B cell (primary cell): ENCODE measurements around the gene EMID1. TPM values are rescaled to one million over a fixed set of nuclear protein-coding genes. Genes with fewer than 3 reads are reported as not detected.

ENCODE experiments used
- ATAC-seq: fragments of 200-7000 bp; cut with Tn5 transposase; one replicate; pipeline ENCODE4 v1.10.0; 2021; ENCODE audit warnings: low read depth, mild to moderate bottlenecking, moderate number of reproducible peaks, moderate library complexity
- CTCF ChIA-PET: fragments of 350-600 bp; sonication (Branson Sonifier 250); formaldehyde crosslinking; loops from one replicate; lab custom pipeline; 2021; ENCODE audit warnings: antibody characterized with exemption, inconsistent platforms; lab: Charles Lee
- POLR2A ChIA-PET: fragments of 350-600 bp; sonication (Branson Sonifier 250); formaldehyde crosslinking; loops from one replicate; lab custom pipeline; 2021; ENCODE audit warnings: antibody characterized with exemption; lab: Charles Lee
- DNase-seq: peaks from one replicate; pipeline ENCODE4 v3.0.0; 2013
- H2AFZ ChIP-seq: 2 replicates; pipeline ENCODE4 v1.6.1; 2012; ENCODE audit warnings: mild to moderate bottlenecking, low read depth, low read length; ENCODE audit not compliant: insufficient read depth, poor library complexity, severe bottlenecking
- H3K27ac ChIP-seq, 2 donors: 1 replicate in 1 of 2; 2 replicates in 1 of 2; pipeline ENCODE4 v1.5.1; 2012 to 2013; ENCODE audit warnings: low read length in 2 of 2, mild to moderate bottlenecking in 2 of 2, moderate library complexity in 1 of 2
- H3K27me3 ChIP-seq, 4 experiments: fragments of 200-600 bp in 1 of 4; sonication (generic) in 1 of 4; replicated peaks in 1 of 4; 1 replicate in 2 of 4; 2 replicates in 2 of 4; pipeline versions ENCODE4 v1.6.1 to v1.7.0; 2013 to 2016; ENCODE audit warnings: low read length in 3 of 4, mild to moderate bottlenecking in 2 of 4, mixed read lengths in 1 of 4, moderate library complexity in 1 of 4; ENCODE audit not compliant: insufficient read depth in 4 of 4, control insufficient read depth in 3 of 4; ENCODE audit errors: control extremely low read depth in 1 of 4
- H3K36me3 ChIP-seq, 2 experiments: replicated peaks in 1 of 2; 1 replicate in 1 of 2; 2 replicates in 1 of 2; pipeline versions ENCODE4 v1.6.1 to v1.7.1; 2013; ENCODE audit warnings: low read length in 1 of 2; ENCODE audit not compliant: insufficient read depth in 2 of 2, control insufficient read depth in 1 of 2; ENCODE audit errors: control extremely low read depth in 1 of 2, extremely low read depth in 1 of 2
- H3K4me1 ChIP-seq, 2 donors: fragments of 200-600 bp in 1 of 2; sonication (generic) in 1 of 2; 1 replicate in 1 of 2; 2 replicates in 1 of 2; pipeline versions ENCODE4 v1.5.1 to v1.6.1; 2013 to 2017; ENCODE audit warnings: low read length in 2 of 2; ENCODE audit not compliant: control insufficient read depth in 2 of 2, insufficient read depth in 2 of 2
- H3K4me2 ChIP-seq: replicated peaks from 2 replicates; pipeline ENCODE3; 2012; ENCODE audit warnings: mild to moderate bottlenecking, low read depth, low read length; ENCODE audit not compliant: poor library complexity, severe bottlenecking
- H3K4me3 ChIP-seq, 5 experiments: fragments of 200-600 bp in 1 of 5; sonication (generic) in 1 of 5; 1 replicate in 3 of 5; 2 replicates in 2 of 5; pipeline versions ENCODE4 v1.5.1 to v1.7.0; 2011 to 2016; ENCODE audit warnings: low read length in 4 of 5, mild to moderate bottlenecking in 4 of 5, low read depth in 2 of 5, control low read depth in 1 of 5, moderate library complexity in 1 of 5; ENCODE audit not compliant: insufficient read depth in 1 of 5; ENCODE audit errors: control extremely low read depth in 1 of 5, extremely low read depth in 1 of 5
- H3K79me2 ChIP-seq: fragments of 200-600 bp; sonication (generic); one replicate; pipeline ENCODE4 v1.6.0; 2016; ENCODE audit warnings: low read length; ENCODE audit not compliant: control insufficient read depth, insufficient read depth
- H3K9ac ChIP-seq: fragments of 200-600 bp; sonication (generic); 2 replicates; pipeline ENCODE4 v1.6.1; 2017; ENCODE audit warnings: mild to moderate bottlenecking, low read length, moderate library complexity
- H3K9me3 ChIP-seq, 3 donors: one replicate each; pipeline versions ENCODE4 v1.6.1 to v1.7.1; 2013; ENCODE audit warnings: low read length in 2 of 3; ENCODE audit not compliant: control insufficient read depth in 2 of 3, insufficient read depth in 1 of 3; ENCODE audit errors: control extremely low read depth in 1 of 3
- H4K20me1 ChIP-seq: 2 replicates; pipeline ENCODE4 v1.6.0; 2012; ENCODE audit warnings: mild to moderate bottlenecking, low read length; ENCODE audit not compliant: insufficient read depth, control insufficient read depth, poor library complexity, severe bottlenecking
- H3K27ac Mint-ChIP-seq: one replicate; pipeline ENCODE4 v1.8.0; 2021; ENCODE audit warnings: mixed read lengths
- H3K27me3 Mint-ChIP-seq: one replicate; pipeline ENCODE4 v1.8.0; 2021; ENCODE audit warnings: mixed read lengths
- H3K4me1 Mint-ChIP-seq: one replicate; pipeline ENCODE4 v1.8.0; 2021; ENCODE audit warnings: mixed read lengths
- H3K4me3 Mint-ChIP-seq: one replicate; pipeline ENCODE4 v1.8.0; 2021; ENCODE audit warnings: mixed read lengths
- H3K9me3 Mint-ChIP-seq: one replicate; pipeline ENCODE4 v1.8.0; 2022; ENCODE audit warnings: mixed read lengths; ENCODE audit not compliant: insufficient read depth
- CTCF ChIP-seq: fragments of 200-600 bp; IDR thresholded peaks from one replicate; pipeline ENCODE4 v1.8.0; 2022; ENCODE audit warnings: antibody characterized with exemption, mild to moderate bottlenecking
- EZH2 ChIP-seq: IDR thresholded peaks from 2 replicates; pipeline ENCODE4 v1.6.1; 2012; ENCODE audit warnings: borderline replicate concordance, low read depth, mild to moderate bottlenecking, moderate library complexity, low read length; ENCODE audit not compliant: insufficient read depth, poor library complexity, severe bottlenecking
- WGBS: methylation state at CpG from one replicate; pipeline ENCODE4 v1.1.5; 2013; ENCODE audit warnings: missing lambda C conversion rate; ENCODE audit not compliant: insufficient coverage; 5-methylcytosine and 5-hydroxymethylcytosine counted together
- intact Hi-C: fragments of 100-400 bp; cut with micrococcal nuclease; formaldehyde crosslinking; loops from one replicate; pipeline ENCODE4 v1.10.0; 2022
- polyA plus RNA-seq: library from polyadenylated mRNA; depleted of rRNA; stranded (reverse); fragments of >200 nt; gene quantifications from 2 replicates; pipeline ENCODE4 v1.2.3, GENCODE V29; 2012
- total RNA-seq, 2 donors: library from RNA; stranded (reverse); fragments of 120-200 nt in 1 of 2; gene quantifications; 1 replicate in 1 of 2; 2 replicates in 1 of 2; pipeline versions ENCODE4 v1.2.3 to v1.2.4, GENCODE V29; 2013 to 2022

EMID1 gene
- total and polyA plus RNA-seq, 2 donors (not counting 1 experiment from before 2014, with no cell fraction given): not detected

- 96% methylated on average over 15 of the region's 17 CpGs for WGBS
- ChIA-PET CTCF (no interaction called here), POLR2A (no interaction called here)
- peaks cover 0 to 17% (median 14%) of the 10 kb centered on the region in 4 experiments for H3K27me3 ChIP-seq
- H3K4me3 Mint-ChIP-seq: no peak overlapping the region
- H3K4me1 Mint-ChIP-seq: peaks cover 13% of the 10 kb centered on the region
- H3K9me3 ChIP-seq: peaks cover 0 to 5% (median 0%) of the 10 kb centered on the region in 3 donors
- no peak overlapping the region for H3K4me2 ChIP-seq
- ATAC-seq (no peak), DNase-seq (no peak)
- no peak overlapping the region for H2AFZ ChIP-seq
- H3K79me2 ChIP-seq: peaks cover 2% of the 10 kb centered on the region
- intact Hi-C loops: no loop called here
- H3K36me3 ChIP-seq: peaks cover 5 to 33% of the 10 kb centered on the region in 2 experiments
- H3K4me1 ChIP-seq: peaks cover 10 to 11% of the 10 kb centered on the region in 2 donors
- H4K20me1 ChIP-seq: peaks cover 24% of the 10 kb centered on the region
- H3K9me3 Mint-ChIP-seq: no peaks in the 10 kb centered on the region
- no peak overlapping the region for H3K27ac Mint-ChIP-seq
- no peak overlapping the region for H3K27ac ChIP-seq
- H3K4me3 ChIP-seq: no peak overlapping the region
- H3K9ac ChIP-seq: no peak overlapping the region
- peaks cover 17% of the 10 kb centered on the region for H3K27me3 Mint-ChIP-seq
- TF ChIP-seq CTCF (no peak), EZH2 (no peak)
Measured at GRCh38 chr22:29301716-29302401, 96.2 kb downstream of the EMID1 start.

- Mint-ChIP-seq H3K27ac (no peak overlapping the region), H3K4me1 (peaks cover 14% of the 10 kb centered on the region), H3K9me3 (no peaks in the 10 kb centered on the region), H3K4me3 (no peak overlapping the region), H3K27me3 (peaks cover 18% of the 10 kb centered on the region)
- H3K27ac ChIP-seq: no peak overlapping the region
- H3K4me2 ChIP-seq: no peak overlapping the region
- peaks cover 0 to 22% (median 15%) of the 10 kb centered on the region in 4 experiments for H3K27me3 ChIP-seq
- peaks cover 2% of the 10 kb centered on the region for H3K79me2 ChIP-seq
- ChIA-PET POLR2A (no interaction called here), CTCF (no interaction called here)
- no peak for DNase-seq
- H4K20me1 ChIP-seq: peaks cover 19% of the 10 kb centered on the region
- peaks cover 11 to 15% of the 10 kb centered on the region in 2 donors for H3K4me1 ChIP-seq
- peaks cover 0 to 8% (median 0%) of the 10 kb centered on the region in 3 donors for H3K9me3 ChIP-seq
- ATAC-seq: no peak
- H3K4me3 ChIP-seq: no peak overlapping the region
- H2AFZ ChIP-seq: no peak overlapping the region
- intact Hi-C loops: no loop called here
- H3K9ac ChIP-seq: no peak overlapping the region
- 100% methylated on average over 1 of the region's 2 CpGs for WGBS
- TF ChIP-seq CTCF (no peak), EZH2 (no peak)
- peaks cover 5 to 28% of the 10 kb centered on the region in 2 experiments for H3K36me3 ChIP-seq
Measured at GRCh38 chr22:29302402-29302680, 96.6 kb downstream of the EMID1 start.
